ENCODE data around the gene DYNC1I2.
"Not testable (repeated sequence)": the region's sequence is repeated elsewhere in the genome, so short reads cannot be mapped to it uniquely, and the experiment has no call there.

DYNC1I2 gene

DNA sequence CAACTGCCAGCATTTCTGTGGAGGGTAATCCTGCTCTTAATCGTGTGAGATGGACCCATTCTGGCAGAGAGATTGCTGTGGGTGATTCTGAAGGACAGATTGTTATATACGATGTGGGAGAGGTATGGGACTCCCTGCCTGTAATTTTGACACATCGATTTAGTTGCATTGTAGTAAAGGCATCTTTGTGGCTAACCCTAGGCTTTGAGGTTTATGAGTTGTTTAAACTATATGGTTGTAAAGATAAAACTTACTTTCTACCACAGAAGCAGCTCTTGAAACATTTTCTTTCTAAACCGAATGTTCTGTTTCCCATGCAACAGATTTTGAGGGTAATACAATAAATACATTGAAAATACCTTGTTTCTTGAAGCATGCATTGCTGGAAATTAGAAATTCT lies 58.5 kb downstream of the DYNC1I2 start:
- TF ChIP-seq, protein P1, sequence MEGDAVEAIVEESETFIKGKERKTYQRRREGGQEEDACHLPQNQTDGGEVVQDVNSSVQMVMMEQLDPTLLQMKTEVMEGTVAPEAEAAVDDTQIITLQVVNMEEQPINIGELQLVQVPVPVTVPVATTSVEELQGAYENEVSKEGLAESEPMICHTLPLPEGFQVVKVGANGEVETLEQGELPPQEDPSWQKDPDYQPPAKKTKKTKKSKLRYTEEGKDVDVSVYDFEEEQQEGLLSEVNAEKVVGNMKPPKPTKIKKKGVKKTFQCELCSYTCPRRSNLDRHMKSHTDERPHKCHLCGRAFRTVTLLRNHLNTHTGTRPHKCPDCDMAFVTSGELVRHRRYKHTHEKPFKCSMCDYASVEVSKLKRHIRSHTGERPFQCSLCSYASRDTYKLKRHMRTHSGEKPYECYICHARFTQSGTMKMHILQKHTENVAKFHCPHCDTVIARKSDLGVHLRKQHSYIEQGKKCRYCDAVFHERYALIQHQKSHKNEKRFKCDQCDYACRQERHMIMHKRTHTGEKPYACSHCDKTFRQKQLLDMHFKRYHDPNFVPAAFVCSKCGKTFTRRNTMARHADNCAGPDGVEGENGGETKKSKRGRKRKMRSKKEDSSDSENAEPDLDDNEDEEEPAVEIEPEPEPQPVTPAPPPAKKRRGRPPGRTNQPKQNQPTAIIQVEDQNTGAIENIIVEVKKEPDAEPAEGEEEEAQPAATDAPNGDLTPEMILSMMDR (conservative IDR thresholded peaks at IDR 0.05; ENCODE audit: control insufficient read depth, insufficient read depth, low read depth, low read length) = no peak
- no peak for DNase-seq (ENCODE audit: low read depth)
- H3K4me3 ChIP-seq (ENCODE audit: control insufficient read depth, low read depth, low read length) = no peak overlapping the region

DNA sequence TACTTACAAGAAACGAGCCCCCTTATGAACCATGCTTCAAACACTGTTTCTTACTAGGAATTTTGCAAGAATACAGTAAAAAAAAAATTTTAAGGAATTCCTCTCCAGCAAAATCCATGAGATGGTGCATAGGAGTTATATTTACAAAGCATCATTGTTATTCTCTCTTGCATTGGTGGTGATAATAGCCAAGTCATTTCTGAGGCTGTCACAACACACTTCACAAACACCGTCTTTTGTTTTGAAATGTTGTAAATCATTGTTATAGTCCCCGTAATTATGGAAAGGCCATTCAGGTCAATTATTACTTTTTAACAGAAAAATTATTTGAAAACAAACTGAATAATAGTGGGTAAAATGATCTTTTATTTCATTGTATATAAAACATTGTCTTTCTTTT lies 60.1 kb downstream of the DYNC1I2 start:
- TF ChIP-seq, protein P1 (conservative IDR thresholded peaks at IDR 0.05; ENCODE audit: control insufficient read depth, insufficient read depth, low read depth, low read length) = no peak
- DNase-seq (ENCODE audit: low read depth) = no peak
- H3K4me3 ChIP-seq (ENCODE audit: control insufficient read depth, low read depth, low read length) = no peak overlapping the region

DNA sequence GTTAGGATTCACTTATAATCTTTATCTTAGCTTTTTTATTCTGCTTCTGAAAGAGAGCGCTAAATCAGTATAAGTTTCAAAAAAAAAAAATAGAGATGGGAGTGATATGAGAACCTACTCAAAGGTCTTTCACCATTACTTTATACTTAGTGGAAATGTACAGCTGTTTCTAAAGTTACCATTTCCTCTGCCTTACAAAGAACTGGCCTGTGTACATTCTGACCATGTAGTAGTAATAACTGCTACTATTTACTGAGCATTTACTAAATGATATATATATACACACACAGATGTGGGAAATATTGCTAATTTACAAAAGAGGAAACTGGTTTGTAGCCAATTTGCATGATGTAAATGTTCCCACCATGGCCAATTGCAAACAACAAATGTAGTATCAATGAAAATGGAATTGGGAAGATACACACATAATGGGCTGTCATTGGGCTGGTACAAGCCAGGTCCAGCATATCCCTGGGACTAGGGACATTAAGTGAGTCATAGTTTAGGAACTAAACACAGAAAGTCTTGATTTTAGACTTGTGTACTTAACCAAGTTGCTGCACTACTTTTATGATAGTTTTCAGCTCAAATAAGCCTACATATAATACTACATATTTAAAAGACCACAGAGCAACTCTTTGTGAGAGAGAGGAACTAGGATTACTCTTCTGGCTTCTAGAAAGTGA lies 67.1 kb downstream of the DYNC1I2 start:
- TF ChIP-seq, protein P1 (conservative IDR thresholded peaks at IDR 0.05; ENCODE audit: control insufficient read depth, insufficient read depth, low read depth, low read length) = no peak
- no peak for DNase-seq (ENCODE audit: low read depth)
- H3K4me3 ChIP-seq (ENCODE audit: control insufficient read depth, low read depth, low read length) = no peak overlapping the region

- DNase-seq (ENCODE audit: low read depth); H3K4me3 ChIP-seq (ENCODE audit: control insufficient read depth, low read depth, low read length): not testable (repeated sequence)
These were observed 71.5 kb downstream of the DYNC1I2 start for GRCh38 chr2:171758762-171759161.

DNA sequence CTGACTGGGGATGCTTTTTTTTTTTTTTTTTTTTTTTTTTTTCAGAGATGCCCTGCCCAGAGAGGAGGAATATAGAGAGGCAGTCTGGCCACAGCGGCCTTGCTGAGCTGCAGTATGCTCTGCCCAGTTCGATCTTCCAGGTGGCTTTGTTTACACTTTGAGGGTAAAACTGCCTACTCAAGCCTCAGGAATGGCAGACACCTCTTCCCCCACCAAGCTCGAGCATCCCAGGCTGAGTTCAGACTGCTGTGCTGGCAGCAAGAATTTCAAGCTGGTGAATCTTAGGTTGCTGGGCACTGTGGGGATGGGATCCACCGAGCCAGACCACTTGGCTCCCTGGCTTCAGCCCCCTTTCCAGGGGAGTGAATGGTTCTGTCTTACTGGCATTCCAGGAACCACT lies 73.9 kb downstream of the DYNC1I2 start:
- not testable (repeated sequence) for H3K4me3 ChIP-seq (ENCODE audit: control insufficient read depth, low read depth, low read length)

DNA sequence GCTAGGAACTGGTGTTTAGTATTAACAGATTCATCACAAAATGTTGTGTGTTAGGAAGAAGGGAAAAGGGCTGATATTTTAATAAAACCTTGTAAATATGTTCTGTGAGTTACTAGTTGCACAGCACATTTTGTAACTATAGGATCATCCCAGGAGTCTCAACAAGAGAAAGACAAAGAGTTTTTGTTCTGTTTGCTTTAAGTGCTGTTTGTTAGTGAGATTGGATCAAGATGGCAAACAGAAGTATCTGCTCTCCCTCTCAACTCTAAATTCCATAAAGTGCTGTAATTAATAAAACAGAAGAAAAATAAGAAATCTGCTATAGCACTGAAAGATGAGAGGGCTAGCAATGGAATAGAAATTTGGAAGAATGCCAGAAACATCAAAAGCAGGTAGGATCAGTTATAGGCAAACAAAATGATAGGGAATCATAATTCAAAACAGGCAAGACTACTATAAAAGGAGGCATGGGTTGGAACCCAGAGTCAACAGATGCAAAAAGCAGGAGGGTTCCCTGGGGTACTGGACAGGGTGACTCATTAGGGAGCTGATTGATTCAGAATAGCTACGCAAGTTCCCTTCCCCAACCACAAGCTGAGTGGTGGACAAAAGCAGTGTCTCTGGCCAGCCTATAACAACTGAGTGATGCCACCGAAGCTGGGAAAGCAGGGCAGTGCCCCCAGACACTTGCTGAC lies 75.8 kb downstream of the DYNC1I2 start:
- TF ChIP-seq, protein P1 (conservative IDR thresholded peaks at IDR 0.05; ENCODE audit: control insufficient read depth, insufficient read depth, low read depth, low read length) = no peak
- peak; percentile 90 for DNase-seq (ENCODE audit: low read depth)
- H3K4me3 ChIP-seq (ENCODE audit: control insufficient read depth, low read depth, low read length) = no peak overlapping the region

More for the DNA sequence above, 73.9 kb downstream of the DYNC1I2 start:
- not testable (repeated sequence) for DNase-seq (ENCODE audit: low read depth)

GRCh38 chr2:171763602-171764001 lies 76.3 kb downstream of the DYNC1I2 start:
- peak; percentile 43 for DNase-seq (ENCODE audit: low read depth)
- no peak overlapping the region for H3K4me3 ChIP-seq (ENCODE audit: control insufficient read depth, low read depth, low read length)
- TF ChIP-seq, protein P1 (conservative IDR thresholded peaks at IDR 0.05; ENCODE audit: control insufficient read depth, insufficient read depth, low read depth, low read length) = no peak

All from fibroblast of mammary gland (primary cell).